ENCODE data around the gene ADGRB2. TPM values are rescaled to one million over a fixed set of nuclear protein-coding genes. Genes with fewer than 3 reads are reported as not detected.

Gene ADGRB2
- total RNA-seq, 4 donors from 2014 or later: 1.6 to 10.5 (median 4.1) TPM

- Histone ChIP-seq H3K27me3 (no peaks in the 10 kb centered on the region), H3K9me3 (no peaks in the 10 kb centered on the region), H3K36me3 (no peaks in the 10 kb centered on the region), H3K4me3 (no peak overlapping the region), H3K27ac (no peak overlapping the region), H3K4me1 (peaks cover 0 to 16% (median 2%) of the 10 kb centered on the region in 4 donors)
- DNase-seq (ENCODE audit: low spot score in 2 of 2): no peak
- WGBS, 2 donors: 76 to 82% methylated on average over 12 of the region's 13 CpGs
- TF ChIP-seq EP300 (IDR thresholded peaks at IDR 0.05): no peak
- TF ChIP-seq CTCF (IDR thresholded peaks at IDR 0.05): no peak
- TF ChIP-seq POLR2A (IDR thresholded peaks at IDR 0.05): no peak
These were observed 29.6 kb upstream of the ADGRB2 start for GRCh38 chr1:31793586-31794285.

- no peak overlapping the region for H3K4me3 ChIP-seq
- peaks cover 0 to 12% (median 0%) of the 10 kb centered on the region in 4 donors for H3K4me1 ChIP-seq
- DNase-seq (ENCODE audit: low spot score in 2 of 2): no peak
- no peaks in the 10 kb centered on the region for H3K9me3 ChIP-seq
- H3K36me3 ChIP-seq: no peaks in the 10 kb centered on the region
- H3K27me3 ChIP-seq: no peaks in the 10 kb centered on the region
- no peak for TF ChIP-seq POLR2A (IDR thresholded peaks at IDR 0.05)
- no peak for TF ChIP-seq CTCF (IDR thresholded peaks at IDR 0.05)
- TF ChIP-seq EP300 (IDR thresholded peaks at IDR 0.05): no peak
- no peak overlapping the region for H3K27ac ChIP-seq
- 86% methylated on average over 6 of the region's 6 CpGs for WGBS, 2 donors
These were observed 28.9 kb upstream of the ADGRB2 start for GRCh38 chr1:31793086-31793485.

- no peak for DNase-seq (ENCODE audit: low spot score in 2 of 2)
- WGBS, 2 donors: 56 to 72% methylated on average over 3 to 4 of the region's 4 CpGs
These were observed 28.4 kb upstream of the ADGRB2 start for GRCh38 chr1:31792541-31792940.

GRCh38 chr1:31792116-31792515, 28.0 kb upstream of the ADGRB2 start:
- WGBS, 2 donors: 83 to 86% methylated on average over 7 to 11 of the region's 11 CpGs
- TF ChIP-seq POLR2A (IDR thresholded peaks at IDR 0.05) (no peak), CTCF (IDR thresholded peaks at IDR 0.05) (no peak), EP300 (IDR thresholded peaks at IDR 0.05) (no peak)
- Histone ChIP-seq H3K4me1 (peaks cover 0 to 13% (median 0%) of the 10 kb centered on the region in 4 donors), H3K36me3 (no peaks in the 10 kb centered on the region), H3K27me3 (no peaks in the 10 kb centered on the region), H3K9me3 (no peaks in the 10 kb centered on the region), H3K27ac (no peak overlapping the region), H3K4me3 (no peak overlapping the region)
- peak in 1 of 2 donors; percentile 7 for DNase-seq (ENCODE audit: low spot score in 2 of 2)

More at GRCh38 chr1:31792541-31792940, 28.4 kb upstream of the ADGRB2 start:
- TF ChIP-seq POLR2A (IDR thresholded peaks at IDR 0.05) (no peak), CTCF (IDR thresholded peaks at IDR 0.05) (no peak), EP300 (IDR thresholded peaks at IDR 0.05) (no peak)
- Histone ChIP-seq H3K27me3 (no peaks in the 10 kb centered on the region), H3K36me3 (no peaks in the 10 kb centered on the region), H3K9me3 (no peaks in the 10 kb centered on the region), H3K4me3 (no peak overlapping the region), H3K27ac (no peak overlapping the region), H3K4me1 (peaks cover 0 to 13% (median 0%) of the 10 kb centered on the region in 4 donors)

DNA sequence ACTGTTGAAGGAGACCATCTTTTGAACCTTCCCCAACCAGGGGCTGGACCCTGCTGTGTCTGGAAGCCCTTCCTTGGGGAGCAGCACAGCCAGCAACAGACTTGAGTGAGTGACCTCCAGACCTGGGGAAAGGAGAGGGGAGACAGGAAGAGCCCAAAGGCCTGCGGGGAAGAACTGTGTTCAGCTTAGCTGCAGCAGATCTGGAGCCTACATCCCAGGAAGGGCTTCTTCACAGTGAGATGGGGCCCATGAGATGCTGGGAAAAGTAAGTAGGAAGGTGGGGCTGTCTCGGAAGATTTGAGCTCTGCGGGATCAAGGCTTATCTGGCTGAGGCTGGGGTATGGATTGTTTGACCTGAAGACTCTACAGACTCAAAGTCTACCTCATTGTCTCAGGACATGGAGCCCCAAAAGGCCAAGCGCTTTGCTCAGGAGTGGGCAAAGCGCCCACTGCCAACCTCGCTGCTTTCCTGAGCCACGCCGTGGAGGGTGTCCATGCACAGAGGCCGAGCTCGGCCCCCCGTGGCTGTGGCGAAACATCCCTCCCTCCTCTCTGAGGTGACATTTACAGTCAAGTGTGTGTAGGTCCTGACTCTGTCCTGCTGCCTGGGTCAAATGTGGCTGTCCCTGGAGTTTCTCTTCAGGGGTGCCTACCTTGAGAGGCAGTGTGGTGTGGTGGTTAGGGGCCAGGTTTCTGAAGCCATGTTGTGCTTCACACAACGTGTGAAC, 27.2 kb upstream of the ADGRB2 start:
- no peaks in the 10 kb centered on the region for H3K9me3 ChIP-seq
- TF ChIP-seq POLR2A (IDR thresholded peaks at IDR 0.05) (no peak), CTCF (IDR thresholded peaks at IDR 0.05) (no peak), EP300 (IDR thresholded peaks at IDR 0.05) (no peak)
- H3K27ac ChIP-seq: no peak overlapping the region
- no peaks in the 10 kb centered on the region for H3K27me3 ChIP-seq
- DNase-seq (ENCODE audit: low spot score in 2 of 2): no peak
- 88 to 91% methylated on average over 10 to 13 of the region's 13 CpGs for WGBS, 2 donors
- H3K4me3 ChIP-seq: no peak overlapping the region
- no peaks in the 10 kb centered on the region for H3K36me3 ChIP-seq
- peaks cover 0 to 13% (median 0%) of the 10 kb centered on the region in 4 donors for H3K4me1 ChIP-seq
